HG02973 (cell line): ENCODE results near the gene CPTP.

Experiments
- ATAC-seq: cut with Tn5 transposase; IDR thresholded peaks from one replicate; pipeline ENCODE4 v1.9.1; 2021; ENCODE audit warnings: moderate library complexity; ENCODE audit not compliant: unreplicated experiment

The CPTP gene

GRCh38 chr1:1317420-1317819 lies 7.2 kb upstream of the CPTP start:
- ATAC-seq = no peak

- no peak for ATAC-seq
Measured at GRCh38 chr1:1318131-1318652, 6.4 kb upstream of the CPTP start.

GRCh38 chr1:1318777-1319645 lies 5.6 kb upstream of the CPTP start:
- ATAC-seq = no peak

- no peak for ATAC-seq
Measured at GRCh38 chr1:1319646-1319941, 5.0 kb upstream of the CPTP start.

GRCh38 chr1:1320666-1321448 lies 3.7 kb upstream of the CPTP start:
- no peak for ATAC-seq

- ATAC-seq = no peak
Measured at GRCh38 chr1:1321477-1321876, 3.1 kb upstream of the CPTP start.

GRCh38 chr1:1322418-1322817 lies 2.2 kb upstream of the CPTP start:
- ATAC-seq = no peak

- ATAC-seq = no peak
Measured at GRCh38 chr1:1322952-1323351, 1.6 kb upstream of the CPTP start.

- ATAC-seq = peak; percentile 18
Measured at GRCh38 chr1:1324084-1324523, 498 bp upstream of the CPTP start.

GRCh38 chr1:1325288-1326074 lies 879 bp downstream of the CPTP start:
- no peak for ATAC-seq

- no peak for ATAC-seq
Measured at GRCh38 chr1:1326075-1326605, 1.5 kb downstream of the CPTP start.

GRCh38 chr1:1327291-1327690 lies 2.7 kb downstream of the CPTP start:
- no peak for ATAC-seq

- ATAC-seq = no peak
Measured at GRCh38 chr1:1328254-1328653, 3.7 kb downstream of the CPTP start.

- no peak for ATAC-seq
Measured at GRCh38 chr1:1329304-1330210, 5.0 kb downstream of the CPTP start.

GRCh38 chr1:1330366-1331067 lies 5.9 kb downstream of the CPTP start:
- ATAC-seq = no peak

GRCh38 chr1:1331068-1331965 lies 6.7 kb downstream of the CPTP start, which contains the start of gene TAS1R3:
TAS1R3 (plus strand) TSS chr1:1331280; CDS start chr1:1331346, 66 bp downstream.
- no peak for ATAC-seq

- ATAC-seq = no peak
Measured at GRCh38 chr1:1332031-1332755, 7.6 kb downstream of the CPTP start.
